ENCODE measurements around the gene KRTAP12-2.
"Not testable (repeated sequence)": the region's sequence is repeated elsewhere in the genome, so short reads cannot be mapped to it uniquely, and the experiment has no call there.

The KRTAP12-2 gene

DNA sequence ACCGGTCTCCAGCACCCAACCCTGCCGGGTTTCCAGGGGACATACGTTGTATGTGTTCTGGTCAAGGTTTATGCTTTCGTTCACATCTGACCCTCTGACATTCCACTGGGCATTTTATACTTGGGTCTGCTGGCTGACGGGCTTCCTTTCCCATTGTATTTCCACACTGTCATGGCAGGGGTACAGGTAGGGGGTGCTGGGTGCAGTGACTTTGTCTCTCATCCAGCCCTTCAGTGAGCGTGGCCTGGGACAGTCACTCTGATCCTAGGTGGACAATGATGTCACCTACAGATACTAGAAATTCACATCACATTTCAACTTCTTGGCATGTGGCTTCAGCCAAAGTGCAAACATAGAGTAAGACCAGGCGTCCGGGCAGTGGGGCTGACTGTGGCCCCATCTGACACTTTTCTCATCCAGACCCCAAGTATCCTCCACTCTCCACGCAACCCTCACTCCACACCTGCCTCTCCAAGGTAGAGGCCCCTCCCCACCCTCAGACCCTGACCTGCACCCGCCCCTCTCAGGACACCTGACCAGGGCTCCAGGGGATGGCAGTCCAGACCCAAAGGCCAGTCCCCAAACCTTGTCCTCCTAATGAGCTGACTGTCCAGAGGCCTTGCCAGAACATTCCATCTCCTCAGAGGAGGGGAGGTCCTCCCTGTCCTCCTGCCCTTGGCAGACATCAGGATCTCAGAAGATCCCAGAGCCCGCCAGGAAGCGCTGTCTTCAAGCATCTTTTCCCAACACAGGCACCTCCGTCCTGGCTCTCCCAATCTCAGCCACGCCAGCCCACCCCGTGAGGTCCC lies 30.3 kb downstream of the KRTAP12-2 start:
- no peaks in the 10 kb centered on the region for H3K36me3 ChIP-seq (ENCODE audit: control insufficient read depth, insufficient read depth, low read length)
- no peak overlapping the region for H3K4me3 ChIP-seq (replicated peaks; ENCODE audit: low read depth, low read length)
- DNase-seq (ENCODE audit: extremely low read depth, insufficient read length), result no peak
- TF ChIP-seq CTCF (IDR thresholded peaks at IDR 0.05; ENCODE audit: insufficient read depth, low read length, poor library complexity, severe bottlenecking), result no peak
- H3K27me3 ChIP-seq (replicated peaks; ENCODE audit: control insufficient read depth, insufficient read depth, low read length), result no peaks in the 10 kb centered on the region

GRCh38 chr21:44632067-44632466 lies 34.7 kb downstream of the KRTAP12-2 start:
- Histone ChIP-seq H3K27me3 (replicated peaks; ENCODE audit: control insufficient read depth, insufficient read depth, low read length) (no peaks in the 10 kb centered on the region), H3K36me3 (ENCODE audit: control insufficient read depth, insufficient read depth, low read length) (no peaks in the 10 kb centered on the region), H3K4me3 (replicated peaks; ENCODE audit: low read depth, low read length) (no peak overlapping the region)
- TF ChIP-seq CTCF (IDR thresholded peaks at IDR 0.05; ENCODE audit: insufficient read depth, low read length, poor library complexity, severe bottlenecking), result no peak
- DNase-seq (ENCODE audit: extremely low read depth, insufficient read length), result no peak

DNA sequence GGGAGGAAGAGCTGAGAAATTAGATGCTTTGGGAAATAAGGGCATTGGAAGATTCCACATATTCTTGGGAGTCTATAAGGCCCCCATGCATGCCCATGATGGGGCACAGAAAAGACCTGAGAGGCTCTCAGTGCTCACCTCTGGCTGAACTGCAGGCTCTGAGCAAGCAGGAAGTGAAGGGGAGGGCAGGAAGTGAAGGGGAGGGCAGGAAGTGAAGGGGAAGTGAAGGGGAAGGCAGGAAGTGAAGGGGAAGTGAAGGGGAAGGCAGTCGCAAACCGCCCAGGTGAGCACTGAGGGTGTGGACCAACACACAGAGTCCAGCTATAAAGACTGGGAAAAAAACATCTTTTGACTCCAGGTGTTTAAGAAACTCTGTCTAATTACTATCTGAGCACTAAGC lies 36.3 kb downstream of the KRTAP12-2 start:
- no peak for DNase-seq (ENCODE audit: extremely low read depth, insufficient read length)
- Histone ChIP-seq H3K36me3 (ENCODE audit: control insufficient read depth, insufficient read depth, low read length) (no peaks in the 10 kb centered on the region), H3K4me3 (replicated peaks; ENCODE audit: low read depth, low read length) (no peak overlapping the region), H3K27me3 (replicated peaks; ENCODE audit: control insufficient read depth, insufficient read depth, low read length) (no peaks in the 10 kb centered on the region)
- TF ChIP-seq CTCF (IDR thresholded peaks at IDR 0.05; ENCODE audit: insufficient read depth, low read length, poor library complexity, severe bottlenecking), result no peak

GRCh38 chr21:44628707-44629391 lies 37.9 kb downstream of the KRTAP12-2 start:
- TF ChIP-seq CTCF (IDR thresholded peaks at IDR 0.05; ENCODE audit: insufficient read depth, low read length, poor library complexity, severe bottlenecking), result no peak
- no peak for DNase-seq (ENCODE audit: extremely low read depth, insufficient read length)
- H3K27me3 ChIP-seq (replicated peaks; ENCODE audit: control insufficient read depth, insufficient read depth, low read length), result no peaks in the 10 kb centered on the region
- no peaks in the 10 kb centered on the region for H3K36me3 ChIP-seq (ENCODE audit: control insufficient read depth, insufficient read depth, low read length)
- H3K4me3 ChIP-seq (replicated peaks; ENCODE audit: low read depth, low read length), result no peak overlapping the region

DNA sequence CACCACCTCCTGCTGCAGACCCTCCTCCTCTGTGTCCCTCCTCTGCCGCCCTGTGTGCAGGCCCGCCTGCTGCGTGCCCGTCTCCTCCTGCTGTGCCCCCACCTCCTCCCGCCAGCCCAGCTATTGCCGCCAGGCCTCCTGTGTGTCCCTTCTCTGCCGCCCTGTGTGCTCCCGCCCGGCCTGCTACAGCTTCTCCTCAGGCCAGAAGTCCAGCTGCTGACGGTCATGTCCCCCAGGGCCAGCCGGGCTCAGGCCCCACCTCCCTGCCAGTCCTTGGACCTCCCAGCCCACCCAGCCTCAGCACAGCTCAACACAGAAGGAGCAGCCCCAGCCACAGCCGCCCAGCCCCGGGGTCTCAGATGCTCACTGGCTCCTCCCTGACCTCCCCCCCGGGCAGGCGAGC lies 38.9 kb downstream of the KRTAP12-2 start:
- H3K4me3 ChIP-seq (replicated peaks; ENCODE audit: low read depth, low read length); H3K27me3 ChIP-seq (replicated peaks; ENCODE audit: control insufficient read depth, insufficient read depth, low read length); H3K36me3 ChIP-seq (ENCODE audit: control insufficient read depth, insufficient read depth, low read length); DNase-seq (ENCODE audit: extremely low read depth, insufficient read length): not testable (repeated sequence)

DNA sequence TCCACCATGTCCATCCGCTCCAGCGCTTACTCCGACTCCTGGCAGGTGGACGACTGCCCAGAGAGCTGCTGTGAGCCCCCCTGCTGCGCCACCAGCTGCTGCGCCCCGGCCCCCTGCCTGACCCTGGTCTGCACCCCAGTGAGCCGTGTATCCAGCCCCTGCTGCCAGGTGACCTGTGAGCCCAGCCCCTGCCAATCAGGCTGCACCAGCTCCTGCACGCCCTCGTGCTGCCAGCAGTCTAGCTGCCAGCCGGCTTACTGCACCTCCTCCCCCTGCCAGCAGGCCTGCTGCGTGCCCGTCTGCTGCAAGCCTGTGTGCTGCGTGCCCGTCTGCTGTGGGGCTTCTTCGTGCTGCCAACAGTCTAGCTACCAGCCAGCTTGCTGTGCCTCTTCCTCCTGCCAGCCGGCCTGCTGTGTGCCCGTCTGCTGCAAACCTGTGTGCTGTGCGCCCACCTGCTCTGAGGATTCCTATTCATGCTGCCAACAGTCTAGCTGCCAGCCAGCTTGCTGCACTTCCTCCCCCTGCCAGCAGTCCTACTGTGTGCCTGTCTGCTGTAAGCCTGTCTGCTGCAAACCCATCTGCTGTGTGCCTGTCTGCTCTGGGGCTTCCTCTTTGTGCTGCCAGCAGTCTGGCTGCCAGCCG lies 39.4 kb downstream of the KRTAP12-2 start:
- not testable (repeated sequence) for H3K36me3 ChIP-seq (ENCODE audit: control insufficient read depth, insufficient read depth, low read length)

More for the DNA sequence above, 39.4 kb downstream of the KRTAP12-2 start:
- DNase-seq (ENCODE audit: extremely low read depth, insufficient read length); H3K27me3 ChIP-seq (replicated peaks; ENCODE audit: control insufficient read depth, insufficient read depth, low read length); H3K4me3 ChIP-seq (replicated peaks; ENCODE audit: low read depth, low read length): not testable (repeated sequence)

All from GM06990 (cell line).